GM21360 (cell line): ENCODE measurements around the gene ATXN10.

Experiments
- ATAC-seq: cut with Tn5 transposase; IDR thresholded peaks from one replicate; pipeline ENCODE4 v1.9.1; 2021; ENCODE audit warnings: mild to moderate bottlenecking, moderate library complexity; ENCODE audit not compliant: unreplicated experiment

The ATXN10 gene

DNA sequence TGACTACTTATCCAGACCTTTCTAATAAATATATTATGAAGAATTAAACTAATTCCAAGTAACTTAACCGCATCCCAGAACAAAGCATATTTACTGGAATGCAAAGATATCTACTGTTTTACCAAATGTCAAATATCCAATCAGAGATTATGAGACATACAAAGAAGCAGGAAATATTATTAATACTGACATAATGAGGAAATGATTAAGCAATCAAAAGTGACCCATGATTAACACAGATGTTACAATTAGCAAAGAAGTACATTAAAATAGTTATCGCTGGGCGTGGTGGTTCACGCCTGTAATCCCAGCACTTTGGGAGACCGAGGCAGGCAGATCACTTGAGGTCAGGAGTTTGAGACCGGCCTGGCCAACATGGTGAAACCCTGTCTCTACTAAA lies 200.1 kb downstream of the ATXN10 start:
- ATAC-seq: no peak

DNA sequence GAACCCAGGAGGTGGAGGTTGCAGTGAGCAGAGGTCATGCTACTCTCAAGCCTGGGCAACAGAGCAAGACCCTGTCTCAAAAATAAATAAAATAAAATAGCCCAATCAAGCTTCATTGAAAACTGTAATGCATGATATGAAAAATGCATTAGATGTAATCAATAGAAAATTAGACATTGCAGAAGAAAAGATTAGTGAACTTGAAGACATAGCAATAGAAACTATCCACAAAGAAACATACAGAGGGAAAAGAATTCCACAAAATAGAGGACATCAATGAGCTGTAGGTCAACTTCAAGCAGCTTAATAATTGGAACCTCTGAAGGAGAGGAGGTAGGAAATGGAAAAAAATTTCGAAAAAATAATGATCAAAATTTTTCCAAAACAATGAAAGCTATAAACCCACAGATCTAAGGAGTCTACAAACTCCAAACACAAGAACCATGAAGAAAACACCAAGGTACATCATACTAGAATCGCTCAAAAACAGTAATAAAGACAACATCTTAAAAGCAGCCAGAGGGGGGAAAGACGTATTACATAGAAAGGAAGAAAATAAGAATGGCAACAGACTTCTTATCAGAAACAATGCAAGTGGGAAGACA lies 201.1 kb downstream of the ATXN10 start:
- ATAC-seq: no peak

- ATAC-seq: no peak
Measured at GRCh38 chr22:45876136-45877035, 204.8 kb downstream of the ATXN10 start.

- ATAC-seq: no peak
Measured at GRCh38 chr22:45877036-45877380, 205.4 kb downstream of the ATXN10 start.

GRCh38 chr22:45877651-45878050 lies 206.0 kb downstream of the ATXN10 start:
- no peak for ATAC-seq

DNA sequence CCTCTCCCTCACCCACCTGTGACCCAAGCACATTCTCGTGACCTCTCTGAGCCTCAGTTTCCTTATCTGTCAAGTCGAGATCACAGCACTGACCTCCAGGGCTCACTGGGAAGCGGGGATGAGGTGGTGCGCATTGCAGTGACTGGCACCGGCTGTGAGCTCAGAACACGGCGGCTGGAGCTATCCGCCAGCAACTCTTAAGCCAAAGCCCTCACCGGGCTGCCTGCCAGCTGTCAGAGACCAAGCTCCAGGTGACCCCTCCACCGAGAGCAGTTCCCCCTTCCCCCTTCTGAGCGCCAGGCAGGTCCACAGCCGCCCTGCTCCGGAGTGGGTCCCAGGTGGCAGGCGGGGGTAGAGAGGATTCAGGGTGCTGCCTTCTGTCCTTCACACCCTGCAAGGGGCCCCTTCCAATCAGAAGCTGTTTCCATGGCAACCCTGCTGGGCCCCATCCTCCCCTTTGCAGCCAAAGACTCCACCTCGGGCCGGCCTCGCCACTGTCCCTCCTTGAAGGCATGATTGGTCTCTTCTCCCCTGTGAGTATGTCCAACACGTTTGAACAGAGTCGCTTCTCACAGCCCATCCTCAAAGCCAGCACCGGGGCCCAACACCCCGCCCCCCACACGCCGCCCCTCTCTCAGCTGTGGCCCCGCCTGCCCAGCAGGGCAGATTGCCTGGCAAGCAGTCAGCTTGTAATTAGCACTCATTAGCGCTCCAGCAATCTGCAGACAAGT lies 206.6 kb downstream of the ATXN10 start:
- no peak for ATAC-seq

- no peak for ATAC-seq
Measured at GRCh38 chr22:45878901-45879551, 207.4 kb downstream of the ATXN10 start.

DNA sequence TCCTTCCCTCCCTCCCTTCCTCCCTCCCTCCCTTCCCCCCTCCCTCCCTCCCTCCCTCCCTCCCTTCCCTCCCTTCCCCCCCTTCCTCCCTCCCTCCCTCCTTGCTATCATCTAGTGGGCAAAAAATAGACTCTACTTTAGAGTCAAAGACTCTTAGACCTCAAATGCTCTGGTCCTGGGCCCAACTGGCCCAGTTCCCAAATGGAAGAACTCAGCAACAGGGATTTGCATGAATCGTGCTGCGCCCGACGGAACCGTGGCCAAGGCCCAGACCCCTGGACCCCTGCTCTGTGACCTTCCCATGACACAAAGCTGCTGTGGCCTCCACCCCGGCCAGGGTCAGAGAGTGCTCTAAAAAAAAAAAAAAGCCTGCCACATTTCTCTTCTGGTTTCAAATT lies 207.9 kb downstream of the ATXN10 start:
- ATAC-seq: no peak

DNA sequence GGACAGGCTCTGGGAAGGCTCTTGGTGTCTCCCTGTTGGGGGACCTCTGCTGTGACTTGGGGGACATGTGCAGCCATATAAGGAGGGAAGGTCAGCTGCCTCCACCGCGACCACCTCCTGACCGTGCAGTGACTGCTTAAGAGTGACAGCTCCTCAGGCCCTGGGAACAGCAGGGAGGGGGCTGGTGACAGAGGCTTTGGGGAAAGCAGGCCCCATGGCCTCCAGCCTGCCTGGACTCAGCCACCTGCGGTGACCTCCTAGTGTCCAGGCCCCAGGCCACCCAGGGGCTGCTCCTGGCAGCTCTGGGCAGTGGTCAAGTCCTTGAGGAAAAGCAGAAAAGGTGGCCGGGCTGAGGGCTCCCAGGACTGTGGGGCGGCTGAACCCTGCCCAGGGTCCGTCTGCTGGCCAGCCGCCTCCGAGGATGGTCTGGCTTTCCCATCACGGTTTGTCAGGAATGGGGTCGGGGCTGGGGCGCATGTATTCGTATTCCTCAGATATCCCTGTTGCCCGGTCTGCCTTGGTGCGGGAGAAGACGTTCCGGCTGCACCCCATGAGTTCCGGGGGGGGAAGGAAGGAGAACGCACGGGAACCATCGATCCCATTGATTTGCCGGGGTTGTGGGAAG lies 208.6 kb downstream of the ATXN10 start:
- no peak for ATAC-seq

DNA sequence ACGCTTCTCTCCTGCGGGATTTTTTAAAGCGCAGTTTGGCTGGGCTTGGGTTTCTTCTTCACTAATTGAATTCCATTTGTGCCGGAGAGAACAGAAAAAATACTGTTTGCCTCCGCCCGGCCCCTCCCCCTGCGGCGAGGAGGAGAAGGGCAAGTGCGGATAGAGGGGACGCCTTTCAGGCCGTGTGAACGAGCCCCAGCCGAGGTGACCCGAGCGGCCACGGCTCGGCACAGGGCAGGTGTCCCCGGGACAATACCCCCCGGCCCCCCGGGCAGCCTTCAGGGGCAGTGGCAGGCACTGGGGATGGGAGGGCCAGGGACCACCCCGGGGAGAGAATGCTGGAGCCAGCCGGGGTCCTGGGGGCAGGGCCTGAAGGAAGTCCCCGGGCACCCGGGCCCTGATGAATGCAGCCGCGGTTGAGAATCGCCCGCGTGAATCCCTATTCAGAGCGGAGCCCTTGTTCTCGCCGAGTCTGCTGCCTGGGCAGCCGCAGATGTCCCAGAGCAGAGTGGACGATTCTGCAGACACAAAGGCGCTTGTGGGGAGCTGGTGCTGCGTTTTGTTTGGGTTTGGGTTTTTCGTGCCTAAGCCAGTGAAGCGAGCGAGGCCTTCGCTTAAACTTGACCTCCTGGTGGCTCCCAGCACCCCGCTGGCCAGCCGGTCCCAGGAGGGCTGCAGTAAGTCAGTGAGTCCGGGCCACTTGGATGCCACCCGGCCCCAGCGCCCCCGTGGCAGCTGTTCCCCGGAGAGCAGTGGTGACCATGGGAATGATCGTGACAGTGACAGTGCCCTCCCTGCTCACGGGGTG lies 209.3 kb downstream of the ATXN10 start:
- ATAC-seq: no peak

GRCh38 chr22:45881524-45881875 lies 209.9 kb downstream of the ATXN10 start:
- no peak for ATAC-seq

- no peak for ATAC-seq
Measured at GRCh38 chr22:45882881-45883810, 211.5 kb downstream of the ATXN10 start.

GRCh38 chr22:45883811-45884170 lies 212.2 kb downstream of the ATXN10 start:
- ATAC-seq: no peak

GRCh38 chr22:45884201-45885062 lies 212.8 kb downstream of the ATXN10 start:
- ATAC-seq: no peak

GRCh38 chr22:45885171-45885840 lies 213.7 kb downstream of the ATXN10 start:
- ATAC-seq: no peak

- ATAC-seq: no peak
Measured at GRCh38 chr22:45885941-45886395, 214.3 kb downstream of the ATXN10 start.

DNA sequence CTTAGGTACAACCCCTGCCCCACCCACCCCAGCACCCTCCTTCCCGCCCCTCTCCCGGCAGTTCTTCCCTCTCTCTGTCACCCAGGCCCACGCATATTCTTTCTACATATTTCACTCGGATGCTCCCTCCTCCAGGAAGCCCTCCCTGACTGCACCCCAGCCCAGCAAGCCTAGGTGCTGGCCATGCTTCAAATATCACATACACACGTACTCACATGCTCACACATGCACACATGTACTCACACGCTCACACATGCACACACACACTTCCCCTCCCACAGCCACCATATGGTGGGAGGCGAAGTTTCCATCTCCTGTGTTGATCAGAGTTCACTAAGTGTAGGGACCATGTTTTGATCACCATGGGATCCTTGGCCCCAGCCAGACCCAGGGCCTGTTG lies 214.9 kb downstream of the ATXN10 start:
- ATAC-seq: no peak
